Measurements from ENCODE around the gene KRTAP4-1. TPM values are rescaled to one million over a fixed set of nuclear protein-coding genes. Genes with fewer than 3 reads are reported as not detected.

The KRTAP4-1 gene
- total and polyA plus RNA-seq, 7 donors = 1.4 TPM; not detected in 6

DNA sequence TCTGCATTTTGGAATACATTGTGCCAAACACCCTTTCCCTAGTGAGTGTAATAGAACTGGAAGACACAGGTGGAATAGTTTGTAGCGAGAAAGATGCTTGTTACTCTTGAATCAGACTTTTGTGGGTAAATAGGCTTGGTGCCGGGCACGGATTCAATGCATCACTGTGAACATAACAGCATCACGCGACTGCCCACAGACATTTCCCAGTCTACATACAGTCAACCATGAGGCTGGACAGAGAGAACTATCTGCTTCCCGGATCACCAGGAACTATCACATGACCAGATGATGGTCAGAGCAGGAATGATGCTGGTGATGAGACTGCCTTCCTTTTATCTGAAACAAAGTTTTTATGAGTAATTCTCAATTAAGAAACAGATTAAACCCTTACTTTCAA, 41.3 kb upstream of the KRTAP4-1 start:
- no peaks in the 10 kb centered on the region for H3K4me1 ChIP-seq
- intact Hi-C loops (cut with DNase I) = no loop called here
- 87 to 93% methylated on average over 6 of the region's 6 CpGs for WGBS, 2 donors
- H3K27me3 ChIP-seq = no peaks in the 10 kb centered on the region
- TF ChIP-seq POLR2AphosphoS5 (IDR thresholded peaks at IDR 0.05) = no peak
- no peak for TF ChIP-seq POLR2A (IDR thresholded peaks at IDR 0.05)
- TF ChIP-seq EP300 (IDR thresholded peaks at IDR 0.05) = no peak
- TF ChIP-seq, protein P1, sequence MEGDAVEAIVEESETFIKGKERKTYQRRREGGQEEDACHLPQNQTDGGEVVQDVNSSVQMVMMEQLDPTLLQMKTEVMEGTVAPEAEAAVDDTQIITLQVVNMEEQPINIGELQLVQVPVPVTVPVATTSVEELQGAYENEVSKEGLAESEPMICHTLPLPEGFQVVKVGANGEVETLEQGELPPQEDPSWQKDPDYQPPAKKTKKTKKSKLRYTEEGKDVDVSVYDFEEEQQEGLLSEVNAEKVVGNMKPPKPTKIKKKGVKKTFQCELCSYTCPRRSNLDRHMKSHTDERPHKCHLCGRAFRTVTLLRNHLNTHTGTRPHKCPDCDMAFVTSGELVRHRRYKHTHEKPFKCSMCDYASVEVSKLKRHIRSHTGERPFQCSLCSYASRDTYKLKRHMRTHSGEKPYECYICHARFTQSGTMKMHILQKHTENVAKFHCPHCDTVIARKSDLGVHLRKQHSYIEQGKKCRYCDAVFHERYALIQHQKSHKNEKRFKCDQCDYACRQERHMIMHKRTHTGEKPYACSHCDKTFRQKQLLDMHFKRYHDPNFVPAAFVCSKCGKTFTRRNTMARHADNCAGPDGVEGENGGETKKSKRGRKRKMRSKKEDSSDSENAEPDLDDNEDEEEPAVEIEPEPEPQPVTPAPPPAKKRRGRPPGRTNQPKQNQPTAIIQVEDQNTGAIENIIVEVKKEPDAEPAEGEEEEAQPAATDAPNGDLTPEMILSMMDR (IDR thresholded peaks at IDR 0.05) = no peak
- H3K36me3 ChIP-seq = no peaks in the 10 kb centered on the region
- no peaks in the 10 kb centered on the region for H3K9me3 ChIP-seq
- H3K4me3 ChIP-seq = no peak overlapping the region
- H3K27ac ChIP-seq = no peak overlapping the region
- DNase-seq = no peak

DNA sequence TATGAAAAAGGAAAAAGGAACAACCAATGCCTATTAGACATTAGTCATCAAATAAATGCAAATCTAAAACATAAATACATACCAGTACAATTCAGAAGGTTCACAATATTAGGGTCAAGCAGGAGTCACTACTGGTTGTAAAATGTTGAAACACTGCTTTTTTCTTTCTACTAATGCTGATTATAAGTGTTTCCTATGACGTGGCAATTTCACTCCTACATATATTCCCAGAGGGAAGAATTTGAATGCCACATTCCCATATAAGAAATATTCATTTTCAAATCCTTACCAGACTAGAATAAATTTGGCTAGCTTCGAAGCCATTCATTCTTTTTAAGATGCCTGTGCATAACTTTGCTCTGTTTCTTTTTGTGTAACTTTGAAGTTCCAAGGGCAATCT, 39.1 kb upstream of the KRTAP4-1 start:
- no peak for DNase-seq
- no peaks in the 10 kb centered on the region for H3K27me3 ChIP-seq
- whole genome bisulfite sequencing, 2 donors = 73 to 76% methylated on average over 2 of the region's 2 CpGs
- no peak overlapping the region for H3K27ac ChIP-seq
- no peaks in the 10 kb centered on the region for H3K9me3 ChIP-seq
- no peaks in the 10 kb centered on the region for H3K4me1 ChIP-seq
- TF ChIP-seq EP300 (IDR thresholded peaks at IDR 0.05) (no peak), POLR2A (IDR thresholded peaks at IDR 0.05) (no peak), POLR2AphosphoS5 (IDR thresholded peaks at IDR 0.05) (no peak)
- TF ChIP-seq, protein P1 (IDR thresholded peaks at IDR 0.05) = no peak
- intact Hi-C loops (cut with DNase I) = no loop called here
- H3K4me3 ChIP-seq = no peak overlapping the region
- no peaks in the 10 kb centered on the region for H3K36me3 ChIP-seq

DNA sequence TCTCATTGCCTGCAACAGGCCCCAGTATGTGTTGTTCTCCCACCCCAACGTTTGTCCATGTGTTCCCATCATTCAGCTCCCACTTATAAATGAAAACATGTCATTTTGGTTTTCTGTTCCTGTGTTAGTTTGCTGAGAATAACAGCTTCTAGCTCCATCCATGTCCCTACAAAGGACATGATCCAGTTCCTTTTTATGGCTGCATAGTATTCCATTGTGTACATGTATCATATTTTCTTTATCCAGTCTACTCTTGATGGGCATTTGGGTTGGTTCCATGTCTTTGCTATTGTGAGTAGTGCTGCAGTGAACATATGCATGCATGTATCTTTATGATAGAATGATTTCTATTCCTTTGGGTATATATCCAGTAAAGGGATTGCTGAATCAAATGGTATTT, 31.0 kb upstream of the KRTAP4-1 start:
- intact Hi-C loops (cut with DNase I) = no loop called here
- no peak for TF ChIP-seq POLR2A (IDR thresholded peaks at IDR 0.05)
- no peak for TF ChIP-seq EP300 (IDR thresholded peaks at IDR 0.05)
- TF ChIP-seq POLR2AphosphoS5 (IDR thresholded peaks at IDR 0.05) = no peak
- TF ChIP-seq, protein P1 (IDR thresholded peaks at IDR 0.05) = no peak
- H3K27ac ChIP-seq = no peak overlapping the region

DNA sequence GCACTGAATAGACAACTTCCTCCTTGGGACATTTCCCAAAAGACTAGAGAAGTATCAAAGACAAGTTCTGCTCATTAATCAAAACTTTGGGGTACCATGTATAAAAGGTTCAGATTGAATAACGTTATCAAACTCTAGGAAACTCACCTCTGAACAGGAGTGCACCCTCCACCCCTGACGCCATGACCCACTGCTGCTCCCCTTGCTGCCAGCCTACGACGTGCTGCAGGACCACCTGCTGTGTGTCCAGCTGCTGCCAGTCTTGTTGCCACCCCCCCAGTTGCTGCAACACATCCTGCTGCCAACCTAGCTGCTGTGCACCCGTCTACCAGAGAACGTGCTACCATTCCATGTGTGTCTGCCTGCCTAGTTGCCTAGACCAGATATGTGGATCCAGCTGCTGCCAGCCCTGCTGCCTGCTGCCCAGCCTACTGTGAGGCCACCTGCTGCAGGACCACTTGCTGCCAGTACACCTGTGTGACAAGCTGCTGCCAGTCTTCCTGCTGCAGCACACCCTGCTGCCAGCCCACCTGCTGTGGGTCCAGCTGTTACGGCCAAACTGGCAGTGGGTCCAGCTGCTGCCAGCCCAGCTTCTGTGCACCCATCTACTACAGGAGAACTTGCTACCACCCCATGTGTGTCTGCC, 27.9 kb upstream of the KRTAP4-1 start:
- no peaks in the 10 kb centered on the region for H3K4me1 ChIP-seq
- WGBS, 2 donors = 51 to 77% methylated on average over 7 of the region's 7 CpGs
- peaks cover 0 to 4% (median 4%) of the 10 kb centered on the region in 3 donors for H3K27me3 ChIP-seq
- intact Hi-C loops (cut with DNase I) = no loop called here
- TF ChIP-seq POLR2AphosphoS5 (IDR thresholded peaks at IDR 0.05) (no peak), EP300 (IDR thresholded peaks at IDR 0.05) (no peak), POLR2A (IDR thresholded peaks at IDR 0.05) (no peak)
- TF ChIP-seq, protein P1 (IDR thresholded peaks at IDR 0.05) = no peak
- H3K36me3 ChIP-seq = no peaks in the 10 kb centered on the region
- H3K4me3 ChIP-seq = no peak overlapping the region
- no peak overlapping the region for H3K27ac ChIP-seq
- no peaks in the 10 kb centered on the region for H3K9me3 ChIP-seq
- no peak for DNase-seq

More for the DNA sequence above, 31.0 kb upstream of the KRTAP4-1 start:
- Histone ChIP-seq H3K27me3 (peaks cover 0 to 4% (median 4%) of the 10 kb centered on the region in 3 donors), H3K4me3 (no peak overlapping the region), H3K9me3 (no peaks in the 10 kb centered on the region), H3K4me1 (no peaks in the 10 kb centered on the region), H3K36me3 (no peaks in the 10 kb centered on the region)
- WGBS, 2 donors = 80 to 82% methylated on average over 1 of the region's 1 CpG
- no peak for DNase-seq

Measured in sigmoid colon (tissue), 7 donors.